ENCODE data around the gene ZNF891. TPM values are rescaled to one million over a fixed set of nuclear protein-coding genes. Genes with fewer than 3 reads are reported as not detected.
A peak's percentile ranks its signal among the peaks of the same experiment; 100 is the strongest.

ZNF891 gene
- total RNA-seq, 1 experiment from 2014 or later: 2.2 TPM

- no peak for TF ChIP-seq REST (IDR thresholded peaks at IDR 0.05; ENCODE audit: insufficient read depth in 1 of 2, low read depth in 2 of 2, low read length in 1 of 2)
- no peak for TF ChIP-seq TCF7L2 (IDR thresholded peaks at IDR 0.05; ENCODE audit: low read depth, low read length)
- no peak for TF ChIP-seq CTCF (IDR thresholded peaks at IDR 0.05)
- no peak for TF ChIP-seq POLR2AphosphoS5 (IDR thresholded peaks at IDR 0.05; ENCODE audit: low read depth, low read length)
- no peak for TF ChIP-seq SIN3A (IDR thresholded peaks at IDR 0.05; ENCODE audit: borderline replicate concordance, insufficient read depth, low read depth, low read length)
- ChIA-PET CTCF (no interaction called here), POLR2A (no interaction called here)
- no TSS peak for BruUV-seq (replicated peaks)
- in situ Hi-C loops (cut with HindIII; ENCODE audit: low pct_unique_long_range_greater_than_20kb, low sequenced_read_pairs): no loop called here
- Histone ChIP-seq H3K27me3 (ENCODE audit: control insufficient read depth, insufficient read depth, low read length) (no peaks in the 10 kb centered on the region), H3K9me3 (ENCODE audit: control insufficient read depth, insufficient read depth, low read depth, low read length) (peaks cover 63% of the 10 kb centered on the region), H3K4me1 (ENCODE audit: control insufficient read depth, insufficient read depth, low read length) (no peaks in the 10 kb centered on the region), H3K27ac (ENCODE audit: low read length) (no peak overlapping the region), H3K4me3 (ENCODE audit: low read depth in 2 of 2, low read length in 2 of 2) (no peak overlapping the region), H3K36me3 (ENCODE audit: control insufficient read depth, insufficient read depth, low read length) (peaks cover 20% of the 10 kb centered on the region)
- intact Hi-C loops (cut with micrococcal nuclease; ENCODE audit: unreplicated experiment): no loop called here
- ATAC-seq (no peak), DNase-seq (ENCODE audit: low read depth, low spot score) (no peak)
These were observed 46.7 kb downstream of the ZNF891 start for GRCh38 chr12:133083345-133083744.

- Histone ChIP-seq H3K36me3 (ENCODE audit: control insufficient read depth, insufficient read depth, low read length) (peaks cover 15% of the 10 kb centered on the region), H3K4me1 (ENCODE audit: control insufficient read depth, insufficient read depth, low read length) (no peaks in the 10 kb centered on the region), H3K4me3 (ENCODE audit: low read depth in 2 of 2, low read length in 2 of 2) (peak overlapping the region; percentile 74 to 79), H3K9me3 (ENCODE audit: control insufficient read depth, insufficient read depth, low read depth, low read length) (peaks cover 63% of the 10 kb centered on the region), H3K27me3 (ENCODE audit: control insufficient read depth, insufficient read depth, low read length) (no peaks in the 10 kb centered on the region), H3K27ac (ENCODE audit: low read length) (peak overlapping the region; percentile 77)
- intact Hi-C loops (cut with micrococcal nuclease; ENCODE audit: unreplicated experiment) (no loop called here), in situ Hi-C loops (cut with HindIII; ENCODE audit: low pct_unique_long_range_greater_than_20kb, low sequenced_read_pairs) (no loop called here)
- DNase-seq (ENCODE audit: low read depth, low spot score) (no peak), ATAC-seq (no peak)
- no TSS peak for BruUV-seq (replicated peaks)
- TF ChIP-seq REST (IDR thresholded peaks at IDR 0.05; ENCODE audit: insufficient read depth in 1 of 2, low read depth in 2 of 2, low read length in 1 of 2) (no peak), SIN3A (IDR thresholded peaks at IDR 0.05; ENCODE audit: borderline replicate concordance, insufficient read depth, low read depth, low read length) (no peak), POLR2AphosphoS5 (IDR thresholded peaks at IDR 0.05; ENCODE audit: low read depth, low read length) (no peak), CTCF (IDR thresholded peaks at IDR 0.05) (no peak), TCF7L2 (IDR thresholded peaks at IDR 0.05; ENCODE audit: low read depth, low read length) (no peak)
- POLR2A ChIA-PET: no interaction called here
- CTCF ChIA-PET: interaction anchor here (0.6 kb wide), 1 partner anchor 9 kb away, joined by 3 read pairs; no protein-coding TSS in a partner anchor
These were observed 48.8 kb downstream of the ZNF891 start for GRCh38 chr12:133081159-133081780.

All from Panc1 (cell line).